NB4 (cell line): ENCODE data around the gene ANKLE2.

Experiments
- DNase-seq: peaks from one replicate; pipeline ENCODE4 v3.0.0; 2010; ENCODE audit warnings: low read depth
- H3K4me3 ChIP-seq: one replicate; pipeline ENCODE4 v1.5.1; 2011; ENCODE audit warnings: mild to moderate bottlenecking, low read depth, low read length, moderate library complexity
- MAX ChIP-seq: IDR thresholded peaks from 2 replicates; pipeline ENCODE4 v1.6.1; 2011; ENCODE audit warnings: low read depth, low read length
- MYC ChIP-seq: IDR thresholded peaks from 2 replicates; pipeline ENCODE4 v1.6.1; 2011; ENCODE audit warnings: low read depth, low read length
- POLR2A ChIP-seq: IDR thresholded peaks from 2 replicates; pipeline ENCODE4 v1.6.1; 2011; ENCODE audit warnings: mild to moderate bottlenecking; ENCODE audit not compliant: insufficient read length; ENCODE audit errors: extremely low read depth
- TF ChIP-seq, protein P1 (sequence below): IDR thresholded peaks from one replicate; pipeline ENCODE4 v1.5.1; 2012; ENCODE audit warnings: low read depth, low read length

Gene ANKLE2

DNA sequence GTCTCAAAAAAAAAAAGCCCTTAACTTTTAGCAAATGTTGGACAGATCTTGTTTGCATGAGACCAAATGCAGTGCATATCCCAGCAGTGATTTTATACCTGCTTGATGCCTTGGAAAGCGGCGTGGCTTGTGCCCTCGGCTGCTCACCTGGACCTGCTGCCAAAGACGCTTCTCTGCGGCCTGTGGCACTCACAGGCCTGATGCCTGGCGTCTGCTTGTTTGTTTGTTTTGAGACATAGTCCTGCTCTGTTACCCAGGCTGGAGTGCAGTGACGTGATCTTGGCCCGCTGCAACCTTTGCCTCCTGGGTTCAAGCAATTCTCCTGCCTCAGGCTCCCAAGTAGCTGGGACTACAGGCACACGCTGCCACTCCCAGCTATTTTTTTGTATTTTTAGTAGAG, 45.8 kb downstream of the ANKLE2 start:
- TF ChIP-seq POLR2A (no peak), MYC (no peak), MAX (no peak)
- TF ChIP-seq, protein P1, sequence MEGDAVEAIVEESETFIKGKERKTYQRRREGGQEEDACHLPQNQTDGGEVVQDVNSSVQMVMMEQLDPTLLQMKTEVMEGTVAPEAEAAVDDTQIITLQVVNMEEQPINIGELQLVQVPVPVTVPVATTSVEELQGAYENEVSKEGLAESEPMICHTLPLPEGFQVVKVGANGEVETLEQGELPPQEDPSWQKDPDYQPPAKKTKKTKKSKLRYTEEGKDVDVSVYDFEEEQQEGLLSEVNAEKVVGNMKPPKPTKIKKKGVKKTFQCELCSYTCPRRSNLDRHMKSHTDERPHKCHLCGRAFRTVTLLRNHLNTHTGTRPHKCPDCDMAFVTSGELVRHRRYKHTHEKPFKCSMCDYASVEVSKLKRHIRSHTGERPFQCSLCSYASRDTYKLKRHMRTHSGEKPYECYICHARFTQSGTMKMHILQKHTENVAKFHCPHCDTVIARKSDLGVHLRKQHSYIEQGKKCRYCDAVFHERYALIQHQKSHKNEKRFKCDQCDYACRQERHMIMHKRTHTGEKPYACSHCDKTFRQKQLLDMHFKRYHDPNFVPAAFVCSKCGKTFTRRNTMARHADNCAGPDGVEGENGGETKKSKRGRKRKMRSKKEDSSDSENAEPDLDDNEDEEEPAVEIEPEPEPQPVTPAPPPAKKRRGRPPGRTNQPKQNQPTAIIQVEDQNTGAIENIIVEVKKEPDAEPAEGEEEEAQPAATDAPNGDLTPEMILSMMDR, result no peak
- no peak overlapping the region for H3K4me3 ChIP-seq
- no peak for DNase-seq

DNA sequence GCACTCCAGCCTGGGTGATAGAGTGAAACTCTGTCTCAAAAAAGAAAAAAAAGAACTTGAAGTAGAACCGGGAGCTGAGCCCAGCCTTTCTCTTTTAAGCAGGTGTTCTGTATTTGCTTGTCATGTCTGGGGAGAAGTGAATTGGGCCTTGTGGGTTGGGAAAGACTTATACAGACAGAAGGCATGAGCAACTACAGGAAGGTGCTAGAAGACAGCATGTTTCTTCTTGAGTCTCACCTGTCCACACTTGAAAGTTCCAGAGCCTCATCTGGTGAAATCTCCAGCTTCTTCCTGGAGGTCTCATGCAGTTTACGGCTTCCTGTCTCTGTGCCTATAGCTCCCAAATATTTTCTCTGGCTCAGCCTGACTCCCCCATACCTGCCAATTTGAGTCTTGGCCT, 48.5 kb downstream of the ANKLE2 start:
- no peak overlapping the region for H3K4me3 ChIP-seq
- TF ChIP-seq, protein P1, result no peak
- TF ChIP-seq POLR2A, result no peak
- no peak for TF ChIP-seq MYC
- TF ChIP-seq MAX, result no peak
- no peak for DNase-seq

- H3K4me3 ChIP-seq, result peak overlapping the region; percentile 73
- peak; percentile 66 for DNase-seq
- TF ChIP-seq, protein P1, result no peak
- TF ChIP-seq MAX, result no peak
- no peak for TF ChIP-seq POLR2A
- no peak for TF ChIP-seq MYC
Observed at GRCh38 chr12:132711080-132711843, 50.4 kb downstream of the ANKLE2 start.

GRCh38 chr12:132710405-132711079, 51.1 kb downstream of the ANKLE2 start, which contains the start of gene PGAM5:
Gene PGAM5, plus strand, starts transcription at chr12:132710842. Its CDS starts 35 bp downstream, at chr12:132710877.
- DNase-seq, result peak; percentile 93
- peak within 1 kb of the TSS; percentile 76 for H3K4me3 ChIP-seq
- TF ChIP-seq POLR2A (peak; percentile 79), MAX (peak; percentile 81; the same call in 1 of the 2 replicates), MYC (peak; percentile 79)
- TF ChIP-seq, protein P1, result no peak

GRCh38 chr12:132710043-132710404, 51.6 kb downstream of the ANKLE2 start:
- TF ChIP-seq POLR2A (no peak), MAX (no peak), MYC (no peak)
- TF ChIP-seq, protein P1, result no peak
- H3K4me3 ChIP-seq, result peak overlapping the region; percentile 76
- peak; percentile 44 for DNase-seq
